HepG2 (cell line): ENCODE results near the gene GGA1. TPM values are rescaled to one million over a fixed set of nuclear protein-coding genes. Genes with fewer than 3 reads are reported as not detected.
A peak's percentile ranks its signal among the peaks of the same experiment; 100 is the strongest.

Source experiments
- ARHGAP35 ChIP-seq: sonication (generic); formaldehyde crosslinking; IDR thresholded peaks from 2 replicates; pipeline ENCODE4 v1.9.0; 2022; ENCODE audit warnings: mild to moderate bottlenecking, inconsistent platforms, moderate library complexity, missing genetic modification reagents, borderline replicate concordance
- ARNT2 ChIP-seq: sonication (generic); formaldehyde crosslinking; IDR thresholded peaks from 2 replicates; pipeline ENCODE4 v1.8.0; 2022; ENCODE audit warnings: mild to moderate bottlenecking, low read depth, missing genetic modification reagents, moderate library complexity
- CREB3 ChIP-seq: sonication (generic); formaldehyde crosslinking; IDR thresholded peaks from 2 replicates; pipeline ENCODE4 v1.5.0; 2020; ENCODE audit warnings: missing genetic modification reagents
- MTF2 ChIP-seq: sonication (generic); formaldehyde crosslinking; IDR thresholded peaks from 2 replicates; pipeline ENCODE4 v1.5.0; 2020; ENCODE audit warnings: missing genetic modification reagents, borderline replicate concordance
- RBM22 ChIP-seq: fragments of 200-400 bp; formaldehyde crosslinking; optimal IDR thresholded peaks from 2 replicates; pipeline ENCODE3; 2017; ENCODE audit warnings: mild to moderate bottlenecking, low read length, moderate library complexity
- RORA ChIP-seq: sonication (generic); formaldehyde crosslinking; IDR thresholded peaks from 2 replicates; pipeline ENCODE4 v1.5.0; 2020; ENCODE audit warnings: mild to moderate bottlenecking, missing genetic modification reagents, moderate library complexity
- TFDP1 ChIP-seq: IDR thresholded peaks from 2 replicates; pipeline ENCODE4 v1.6.1; 2016; ENCODE audit warnings: missing compliant biosample characterization, missing genetic modification reagents, borderline replicate concordance
- TP53 ChIP-seq: sonication (generic); formaldehyde crosslinking; conservative IDR thresholded peaks from 2 replicates; pipeline ENCODE4 v1.4.0; 2020; ENCODE audit warnings: missing genetic modification reagents
- ZBTB1 ChIP-seq: sonication (generic); formaldehyde crosslinking; IDR thresholded peaks from 2 replicates; pipeline ENCODE4 v1.4.0; 2020; ENCODE audit warnings: missing genetic modification reagents, borderline replicate concordance
- ZBTB34 ChIP-seq: sonication (generic); formaldehyde crosslinking; IDR thresholded peaks from 2 replicates; pipeline ENCODE4 v1.8.0; 2022; ENCODE audit warnings: mild to moderate bottlenecking, missing genetic modification reagents
- ZNF33A ChIP-seq: sonication (generic); formaldehyde crosslinking; IDR thresholded peaks from 2 replicates; pipeline ENCODE4 v1.5.1; 2020; ENCODE audit warnings: missing genetic modification reagents, mild to moderate bottlenecking, moderate library complexity, borderline replicate concordance
- ZNF382 ChIP-seq: sonication (generic); formaldehyde crosslinking; IDR thresholded peaks from 2 replicates; pipeline ENCODE4 v1.5.0; 2020; ENCODE audit warnings: missing genetic modification reagents, mild to moderate bottlenecking, borderline replicate concordance
- ZNF574 ChIP-seq: sonication (generic); formaldehyde crosslinking; IDR thresholded peaks from 2 replicates; pipeline ENCODE4 v1.4.0; 2020; ENCODE audit warnings: missing genetic modification reagents
- ZNF670 ChIP-seq: sonication (generic); formaldehyde crosslinking; IDR thresholded peaks from 2 replicates; pipeline ENCODE4 v1.8.0; 2022; ENCODE audit warnings: mild to moderate bottlenecking, missing genetic modification reagents, borderline replicate concordance
- ZNF883 ChIP-seq: sonication (generic); formaldehyde crosslinking; IDR thresholded peaks from 2 replicates; pipeline ENCODE4 v1.5.1; 2020; ENCODE audit warnings: mild to moderate bottlenecking, missing genetic modification reagents; ENCODE audit errors: not compliant biosample characterization
- ZZZ3 ChIP-seq: sonication (generic); formaldehyde crosslinking; IDR thresholded peaks from 2 replicates; pipeline ENCODE4 v1.4.0; 2020; ENCODE audit warnings: missing genetic modification reagents, mild to moderate bottlenecking, borderline replicate concordance
- polyA plus RNA-seq, 8 experiments: library from polyadenylated mRNA; depleted of rRNA in 3 of 8; stranded (reverse) in 7 of 8; unstranded in 1 of 8; fragments of >200 nt; fragmentation: Illumina TruSeq in 4 of 8; extraction: Trizol in 4 of 8; gene quantifications; 2 replicates each; pipeline versions ENCODE4 v1.2.1 to v1.2.3, GENCODE V29; 2011 to 2016; ENCODE audit warnings: low read depth in 4 of 8, missing spikeins in 1 of 8, mixed read lengths in 1 of 8; ENCODE audit not compliant: insufficient read depth in 1 of 8
- total RNA-seq, 5 experiments: library from RNA; depleted of rRNA; stranded (reverse); fragments of >200 nt; fragmentation: Illumina TruSeq; extraction: Trizol; gene quantifications; 2 replicates each; pipeline ENCODE4 v1.2.3, GENCODE V29; 2016; ENCODE audit warnings: low read depth in 1 of 5
- TF ChIP-seq, protein P1 (sequence below): sonication (generic); formaldehyde crosslinking; IDR thresholded peaks from 2 replicates; pipeline ENCODE4 v1.4.0; 2020; ENCODE audit warnings: missing genetic modification reagents

GGA1 gene
- total and polyA plus RNA-seq, 2 of the 13 experiments (the other 11 are each of a cell fraction or from before 2014, with no cell fraction given): 29.1 to 87.2 TPM

DNA sequence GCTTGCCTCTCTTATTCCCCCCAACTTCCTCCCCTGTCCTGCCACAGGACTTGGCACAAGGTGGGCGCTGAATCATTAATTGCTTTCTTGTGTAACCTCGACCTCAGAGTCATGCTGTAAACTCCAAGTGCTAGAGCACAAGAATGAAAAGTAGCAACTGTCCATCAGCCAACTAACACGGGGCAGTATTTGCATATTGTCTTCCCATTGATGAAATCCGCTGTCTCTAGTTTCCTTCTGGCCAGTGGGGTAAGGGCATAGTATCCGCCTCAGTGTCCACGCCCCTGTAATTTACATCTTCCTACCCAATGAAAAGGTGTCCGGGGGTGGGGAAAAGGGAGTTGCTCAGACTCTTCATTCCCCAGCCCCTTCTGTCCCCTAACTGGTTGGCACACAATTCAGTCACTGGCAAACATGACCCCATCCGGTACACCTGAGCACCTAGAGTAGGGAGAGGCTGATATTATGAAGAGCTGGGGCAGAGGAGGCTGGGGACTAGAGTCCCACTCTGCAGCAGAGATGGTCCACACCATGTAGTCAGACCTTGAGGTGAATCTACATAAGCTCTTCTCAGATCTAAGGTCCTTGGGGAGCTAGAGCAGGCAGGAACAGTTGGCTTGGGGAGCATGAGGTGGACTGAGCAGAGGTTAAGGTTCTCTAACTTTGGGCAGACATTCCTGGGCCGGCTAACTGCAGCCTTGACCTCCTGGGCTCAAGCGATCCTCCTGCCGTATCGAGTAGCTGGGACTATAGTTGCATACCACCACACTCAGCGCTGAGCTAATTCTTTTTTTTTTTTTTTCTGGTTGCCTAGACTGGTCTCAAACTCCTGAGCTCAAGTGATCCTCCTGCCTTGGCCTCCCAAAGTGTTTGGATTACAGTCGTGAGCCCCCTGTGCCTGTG, 6.8 kb upstream of the GGA1 start (continued):
- TF ChIP-seq CREB3 (CRISPR knock-in tag) (no peak), ZBTB1 (CRISPR knock-in tag) (no peak), ZNF33A (no peak), ZZZ3 (CRISPR knock-in tag) (no peak), MTF2 (no peak), RORA (no peak), ZNF883 (CRISPR knock-in tag) (no peak), RBM22 (no peak), ARNT2 (CRISPR knock-in tag) (no peak), TP53 (no peak), ZNF574 (peak; percentile 53), TFDP1 (CRISPR knock-in tag) (no peak), ARHGAP35 (CRISPR knock-in tag) (peak; percentile 35; the same call in 1 of the 2 replicates), ZNF382 (CRISPR knock-in tag) (no peak), ZNF670 (CRISPR knock-in tag) (no peak), ZBTB34 (no peak)
- TF ChIP-seq, protein P1, sequence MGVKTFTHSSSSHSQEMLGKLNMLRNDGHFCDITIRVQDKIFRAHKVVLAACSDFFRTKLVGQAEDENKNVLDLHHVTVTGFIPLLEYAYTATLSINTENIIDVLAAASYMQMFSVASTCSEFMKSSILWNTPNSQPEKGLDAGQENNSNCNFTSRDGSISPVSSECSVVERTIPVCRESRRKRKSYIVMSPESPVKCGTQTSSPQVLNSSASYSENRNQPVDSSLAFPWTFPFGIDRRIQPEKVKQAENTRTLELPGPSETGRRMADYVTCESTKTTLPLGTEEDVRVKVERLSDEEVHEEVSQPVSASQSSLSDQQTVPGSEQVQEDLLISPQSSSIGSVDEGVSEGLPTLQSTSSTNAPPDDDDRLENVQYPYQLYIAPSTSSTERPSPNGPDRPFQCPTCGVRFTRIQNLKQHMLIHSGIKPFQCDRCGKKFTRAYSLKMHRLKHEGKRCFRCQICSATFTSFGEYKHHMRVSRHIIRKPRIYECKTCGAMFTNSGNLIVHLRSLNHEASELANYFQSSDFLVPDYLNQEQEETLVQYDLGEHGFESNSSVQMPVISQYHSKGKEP (CRISPR knock-in tag): no peak
